Bone marrow (tissue), 2 donors: Measurements from ENCODE around the gene ENDOU.

Source experiments
- DNase-seq, 2 donors: peaks; one replicate each; lab custom pipeline; 2025; lab: John Stamatoyannopoulos, UW

ENDOU gene

GRCh38 chr12:47725091-47725772, at the start of gene ENDOU:
Gene ENDOU, minus strand, starts transcription at chr12:47725490. Its CDS starts 77 bp downstream, at chr12:47725413.
- DNase-seq: no peak

DNA sequence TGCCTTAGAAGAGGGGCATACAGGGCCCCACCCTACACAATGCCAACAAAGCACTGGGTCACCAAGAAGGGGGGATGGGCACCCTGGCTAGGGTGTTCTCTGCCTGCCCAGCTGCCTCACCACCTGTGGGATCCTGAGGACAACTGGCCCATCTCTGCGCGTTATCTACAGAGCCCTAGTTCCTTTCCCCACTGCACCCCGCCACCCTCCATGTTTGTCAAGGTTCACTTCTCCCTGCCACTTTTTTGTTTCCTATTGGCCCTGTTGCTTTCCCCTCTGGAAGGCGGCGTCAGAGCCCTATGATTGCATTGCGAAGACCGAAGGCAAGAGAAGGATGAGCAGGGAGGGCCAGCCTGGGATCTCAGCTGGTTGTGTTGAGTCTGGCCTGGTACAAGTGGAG, 49.4 kb upstream of the ENDOU start:
- DNase-seq: no peak

- DNase-seq: no peak
Measured at GRCh38 chr12:47773858-47774580, 48.7 kb upstream of the ENDOU start.

DNA sequence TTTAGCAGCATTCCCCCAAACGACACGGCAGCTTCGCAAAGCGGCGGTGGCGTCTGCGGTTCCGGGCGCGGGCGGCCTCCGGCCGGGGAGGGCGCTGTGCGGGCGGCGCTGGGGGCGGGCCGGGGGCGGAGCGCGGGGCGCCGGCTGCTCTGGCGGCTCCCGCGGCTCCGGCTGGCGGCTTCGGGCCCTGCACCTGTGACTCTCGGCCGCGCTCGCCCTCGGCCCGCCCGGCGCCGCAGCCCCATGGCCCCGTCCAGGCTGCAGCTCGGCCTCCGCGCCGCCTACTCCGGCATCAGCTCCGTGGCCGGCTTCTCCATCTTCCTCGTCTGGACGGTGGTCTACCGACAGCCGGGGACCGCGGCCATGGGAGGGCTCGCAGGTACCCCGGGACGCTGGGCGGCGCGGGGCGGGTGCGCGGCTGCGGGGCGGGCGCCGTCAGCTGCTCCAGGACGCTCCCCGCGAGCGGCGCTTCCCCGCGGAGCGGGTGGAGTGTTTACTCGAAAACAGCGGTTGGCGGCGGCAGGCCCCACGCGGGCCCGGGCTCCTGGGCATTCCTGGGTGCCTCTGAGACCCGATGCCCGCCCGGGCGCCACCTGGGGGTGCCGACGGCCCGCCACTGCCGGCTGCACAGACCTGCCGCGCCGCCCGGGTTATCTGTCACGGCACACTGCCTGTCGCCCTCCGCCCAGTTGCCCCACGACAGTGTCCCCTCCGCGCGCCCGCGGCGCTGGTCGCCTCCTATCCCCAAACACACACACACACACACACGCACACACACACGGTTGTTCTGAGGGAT, 48.0 kb upstream of the ENDOU start, which contains the start of gene SLC48A1:
SLC48A1 (plus strand) TSS at position 177 of the 796 bp plus-strand sequence; CDS start at position 244, 67 bp downstream.
- peak; percentile 26 to 46 for DNase-seq

- no peak for DNase-seq
Measured at GRCh38 chr12:47772738-47773061, 47.4 kb upstream of the ENDOU start.

- no peak for DNase-seq
Measured at GRCh38 chr12:47772094-47772660, 46.9 kb upstream of the ENDOU start.

- DNase-seq: no peak
Measured at GRCh38 chr12:47771304-47771703, 46.0 kb upstream of the ENDOU start.

DNA sequence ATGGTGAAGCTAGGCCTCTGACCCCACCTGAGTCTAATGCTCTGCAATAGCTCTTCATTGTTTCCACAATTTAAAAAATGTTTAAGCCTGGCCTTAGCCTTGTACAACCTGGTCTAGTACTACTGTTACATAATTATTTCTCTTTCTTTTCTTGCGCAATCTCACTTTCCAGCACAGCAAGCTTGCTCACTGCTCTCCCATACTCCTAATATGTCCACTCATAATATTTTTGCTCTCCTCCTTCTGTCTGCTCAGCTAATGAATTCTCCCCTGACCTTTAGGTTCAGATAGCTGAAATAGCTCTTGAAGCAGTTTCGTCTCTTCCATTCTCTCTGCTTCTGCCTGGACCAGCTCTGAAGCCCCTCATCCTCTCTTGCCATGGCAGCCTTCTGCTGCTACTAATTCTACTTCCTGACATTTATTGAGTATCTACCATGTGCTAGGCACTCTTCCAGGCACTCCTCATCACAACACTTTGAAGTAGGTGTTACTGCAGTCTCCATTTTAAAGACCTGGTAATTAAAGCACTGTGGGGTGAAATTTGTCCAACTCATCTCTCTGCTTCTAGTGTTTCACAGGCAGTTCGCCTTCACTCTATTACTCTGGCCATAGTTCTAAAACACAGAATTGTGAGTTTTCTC, 44.9 kb upstream of the ENDOU start:
- DNase-seq: no peak

GRCh38 chr12:47769234-47770085, 44.2 kb upstream of the ENDOU start:
- DNase-seq: no peak

DNA sequence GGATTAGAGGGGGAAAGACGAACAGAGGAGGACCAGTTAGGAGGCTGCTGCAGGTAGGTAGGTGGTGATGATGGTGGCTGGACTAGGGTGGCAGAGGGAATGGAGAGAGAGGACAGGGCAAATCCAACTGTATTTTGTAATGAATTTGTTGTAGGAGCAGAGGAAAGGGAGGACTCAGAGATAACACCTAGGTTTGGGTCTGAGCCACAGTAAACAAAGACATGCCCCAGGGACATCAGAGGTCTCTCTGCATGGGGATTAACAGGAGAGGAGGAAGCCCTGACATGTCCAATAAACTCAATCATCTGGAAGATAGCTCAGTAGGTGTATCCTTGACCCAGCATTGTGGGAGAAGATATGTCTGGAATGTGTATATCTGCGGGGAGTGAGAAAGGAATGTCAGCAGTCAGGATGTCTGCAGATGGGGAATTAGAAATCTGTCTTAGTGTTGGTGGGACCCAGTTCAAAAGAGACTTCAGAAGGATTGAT, 43.1 kb upstream of the ENDOU start:
- no peak for DNase-seq

DNA sequence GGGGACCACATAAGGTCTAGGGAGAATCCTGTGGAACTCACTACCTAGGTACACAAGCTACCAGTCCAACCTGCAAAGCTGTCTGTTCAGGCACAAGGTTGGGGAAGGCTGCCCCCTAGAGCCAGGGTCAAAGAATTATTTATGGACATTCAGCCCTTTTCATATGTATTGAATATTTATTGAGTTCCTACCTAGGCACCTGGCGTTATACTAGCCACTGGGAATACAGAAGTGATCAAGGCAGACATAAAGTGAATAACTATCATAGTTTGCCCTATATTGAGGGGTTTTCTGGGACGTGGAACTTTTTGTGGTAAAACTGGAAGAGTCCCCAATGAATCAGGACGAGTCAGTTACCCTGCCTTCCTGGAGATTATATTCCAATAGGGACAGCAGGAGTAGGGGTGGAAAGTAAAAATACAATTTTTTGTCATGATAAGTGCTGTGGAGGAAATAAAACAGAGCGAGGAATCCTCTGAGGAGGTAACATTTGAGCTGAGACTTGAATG, 42.0 kb upstream of the ENDOU start:
- peak in 1 of 2 donors; percentile 36 for DNase-seq

DNA sequence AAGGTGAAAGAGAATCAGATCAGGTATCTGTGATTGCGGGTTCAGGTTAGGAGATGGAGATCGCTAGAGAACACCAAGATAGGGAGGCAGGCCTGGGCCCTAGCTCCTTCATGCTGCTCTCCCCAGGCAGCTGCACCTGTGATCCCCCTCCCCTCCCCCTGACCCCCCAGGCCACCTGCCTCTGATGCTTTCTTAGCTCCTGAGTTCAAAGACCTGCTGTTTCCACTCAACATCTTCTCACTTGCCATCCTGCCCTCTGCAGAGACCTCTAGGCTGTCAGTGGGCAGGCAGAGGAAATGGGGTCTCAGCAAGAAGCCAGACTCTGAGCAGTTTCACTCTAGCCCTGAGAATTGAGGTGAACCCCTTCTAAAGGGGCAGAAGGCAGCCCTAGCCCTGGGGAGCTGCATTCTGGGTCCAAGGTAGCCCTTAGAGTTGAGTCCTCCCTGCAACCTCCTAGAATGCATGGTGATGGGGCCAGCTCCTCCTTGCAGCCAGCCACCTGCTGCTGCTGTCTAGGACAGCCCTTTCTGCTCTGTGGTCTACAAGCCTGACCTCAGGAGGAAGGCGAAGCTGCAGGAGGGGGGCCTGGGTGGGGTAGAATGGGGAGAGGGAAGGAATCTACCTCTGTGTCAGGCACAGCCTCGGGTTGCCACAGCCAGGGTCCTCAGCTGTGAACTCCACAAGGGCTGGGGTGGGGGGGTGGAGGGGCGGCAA, 41.4 kb upstream of the ENDOU start:
- no peak for DNase-seq

GRCh38 chr12:47763481-47764346, 38.4 kb upstream of the ENDOU start:
- DNase-seq: no peak

GRCh38 chr12:47762850-47763465, 37.7 kb upstream of the ENDOU start:
- no peak for DNase-seq

DNA sequence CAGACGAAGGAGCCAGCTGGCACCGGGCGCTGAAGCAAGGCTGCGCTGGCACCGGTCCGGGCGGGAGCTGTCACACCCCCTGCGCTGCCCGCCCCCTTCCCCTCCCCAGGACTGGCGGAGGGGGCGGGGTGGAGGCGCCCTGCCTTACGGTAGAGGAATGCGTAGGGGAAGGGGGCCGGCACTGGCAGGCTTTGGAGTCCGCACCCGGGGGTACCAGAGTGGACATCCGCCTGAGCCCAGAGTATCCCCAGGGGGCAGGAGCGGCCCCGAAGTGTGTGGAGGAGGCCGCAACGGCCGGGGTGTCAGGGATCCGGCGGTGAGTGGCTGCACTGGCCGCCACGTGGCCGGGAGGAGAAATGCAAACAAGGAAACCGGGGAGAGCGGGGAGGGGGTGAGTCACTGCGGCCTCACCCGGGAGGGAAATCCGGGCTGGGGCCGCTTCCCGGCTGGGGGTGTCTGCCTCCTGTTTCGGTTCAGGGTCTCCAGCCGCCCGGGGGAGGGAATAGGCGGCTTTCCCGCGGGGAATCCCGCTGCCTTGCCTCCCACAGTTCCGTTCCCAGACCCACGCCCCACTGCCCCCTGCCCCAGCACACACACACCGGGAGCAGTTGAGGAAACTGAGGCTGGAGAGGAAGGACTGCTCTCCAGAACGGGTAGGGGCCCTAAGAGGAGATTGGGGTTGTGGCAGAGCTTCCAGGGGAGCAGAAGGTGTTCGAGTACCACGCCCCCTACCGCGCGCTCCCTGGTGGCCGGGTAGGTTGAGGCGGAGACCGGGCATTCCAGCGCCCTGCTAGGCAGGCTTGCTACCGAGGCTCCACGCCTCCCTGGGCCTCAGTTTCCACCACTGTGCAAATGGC, 33.8 kb upstream of the ENDOU start, which contains the start of gene RAPGEF3:
RAPGEF3 (minus strand) TSS at position 47 of the 857 bp plus-strand sequence. CDS start 324 bp downstream, outside the sequence.
- DNase-seq: peak; percentile 64 to 77

DNA sequence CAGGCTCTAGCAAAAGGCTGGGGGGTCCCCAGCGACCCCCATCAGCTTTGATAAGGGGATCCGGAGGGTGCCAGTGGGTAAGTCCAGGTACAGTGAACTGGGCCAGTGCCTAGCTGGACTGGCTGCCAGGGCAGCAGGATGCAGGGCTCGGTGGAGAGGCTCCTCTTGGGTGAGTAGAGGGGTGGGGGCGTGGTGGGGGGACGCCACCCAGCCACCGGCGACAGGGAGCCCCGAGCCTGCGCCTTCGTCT, 33.2 kb upstream of the ENDOU start:
- no peak for DNase-seq

- DNase-seq: peak in 1 of 2 donors; percentile 50
Measured at GRCh38 chr12:47757840-47758583, 32.7 kb upstream of the ENDOU start.
